H9 (cell line): ENCODE data around the gene ACSM4. TPM values are rescaled to one million over a fixed set of nuclear protein-coding genes. Genes with fewer than 3 reads are reported as not detected.

Experiments
- DNase-seq: peaks from one replicate; pipeline ENCODE4 v3.0.0-alpha.2; 2017
- H2AFZ ChIP-seq: one replicate; pipeline ENCODE4 v1.6.1; 2013; ENCODE audit warnings: mild to moderate bottlenecking, low read length, control low read depth, moderate library complexity
- H2AK5ac ChIP-seq: 2 replicates; pipeline ENCODE4 v1.6.1; 2013; ENCODE audit warnings: low read length, control low read depth, mixed read lengths; ENCODE audit not compliant: insufficient read length
- H2BK120ac ChIP-seq: one replicate; pipeline ENCODE4 v1.6.1; 2013; ENCODE audit warnings: low read depth, mild to moderate bottlenecking, low read length, control low read depth, inconsistent platforms; ENCODE audit not compliant: poor library complexity, severe bottlenecking
- H2BK12ac ChIP-seq: 2 replicates; pipeline ENCODE4 v1.6.1; 2013; ENCODE audit warnings: low read length, control low read depth, mixed read lengths, low read depth; ENCODE audit not compliant: insufficient read length
- H2BK15ac ChIP-seq: 2 replicates; pipeline ENCODE4 v1.6.1; 2013; ENCODE audit warnings: low read depth, low read length, control low read depth
- H2BK20ac ChIP-seq: one replicate; pipeline ENCODE4 v1.6.1; 2013; ENCODE audit warnings: low read depth, mild to moderate bottlenecking, low read length, control low read depth, inconsistent platforms; ENCODE audit not compliant: poor library complexity, severe bottlenecking
- H2BK5ac ChIP-seq: 2 replicates; pipeline ENCODE4 v1.6.1; 2013; ENCODE audit warnings: low read length, control low read depth, mixed read lengths; ENCODE audit not compliant: insufficient read length
- H3K14ac ChIP-seq: 2 replicates; pipeline ENCODE4 v1.6.1; 2013; ENCODE audit warnings: low read length, control low read depth; ENCODE audit not compliant: insufficient read depth
- H3K18ac ChIP-seq: 2 replicates; pipeline ENCODE4 v1.6.1; 2013; ENCODE audit warnings: low read depth, mild to moderate bottlenecking, mixed read lengths, low read length, control low read depth; ENCODE audit not compliant: insufficient read length
- H3K23ac ChIP-seq: 2 replicates; pipeline ENCODE4 v1.6.1; 2013; ENCODE audit warnings: low read length, control low read depth, mixed read lengths, low read depth; ENCODE audit not compliant: insufficient read length
- H3K23me2 ChIP-seq: 2 replicates; pipeline ENCODE4 v1.6.1; 2013; ENCODE audit warnings: low read depth, mild to moderate bottlenecking, mixed read lengths, low read length, control low read depth; ENCODE audit not compliant: insufficient read length, poor library complexity, severe bottlenecking
- H3K27ac ChIP-seq: 2 replicates; pipeline ENCODE4 v1.5.1; 2013; ENCODE audit warnings: low read length, control low read depth, mixed read lengths, low read depth; ENCODE audit not compliant: insufficient read length
- H3K27me3 ChIP-seq: 2 replicates; pipeline ENCODE4 v1.6.1; 2013; ENCODE audit warnings: low read length, control low read depth, inconsistent platforms; ENCODE audit not compliant: insufficient read depth
- H3K4ac ChIP-seq: 2 replicates; pipeline ENCODE4 v1.6.1; 2013; ENCODE audit warnings: low read depth, mild to moderate bottlenecking, control low read depth, inconsistent platforms, low read length, moderate library complexity
- H3K4me1 ChIP-seq: 2 replicates; pipeline ENCODE4 v1.6.1; 2013; ENCODE audit warnings: low read length, control low read depth, inconsistent platforms; ENCODE audit not compliant: insufficient read depth
- H3K4me2 ChIP-seq: 2 replicates; pipeline ENCODE4 v1.6.1; 2013; ENCODE audit warnings: low read length, control low read depth, mixed read lengths; ENCODE audit not compliant: insufficient read length, insufficient read depth
- H3K56ac ChIP-seq: 2 replicates; pipeline ENCODE4 v1.6.1; 2013; ENCODE audit warnings: low read depth, mild to moderate bottlenecking, mixed read lengths, low read length, control low read depth; ENCODE audit not compliant: insufficient read length
- H3K79me1 ChIP-seq: 2 replicates; pipeline ENCODE4 v1.6.1; 2013; ENCODE audit warnings: low read depth, mild to moderate bottlenecking, moderate library complexity, low read length, control low read depth, inconsistent platforms; ENCODE audit not compliant: insufficient read depth, poor library complexity, severe bottlenecking
- H3K79me2 ChIP-seq: 2 replicates; pipeline ENCODE4 v1.6.1; 2013; ENCODE audit warnings: low read length, control low read depth, inconsistent platforms; ENCODE audit not compliant: insufficient read depth
- H3K9ac ChIP-seq: 2 replicates; pipeline ENCODE4 v1.6.1; 2013; ENCODE audit warnings: low read length, control low read depth, mixed read lengths; ENCODE audit not compliant: insufficient read length; ENCODE audit errors: extremely low read depth
- H3K9me3 ChIP-seq: one replicate; pipeline ENCODE4 v1.6.1; 2013; ENCODE audit warnings: low read depth, low read length, inconsistent platforms; ENCODE audit not compliant: control insufficient read depth
- H3T11ph ChIP-seq: one replicate; pipeline ENCODE4 v1.6.1; 2013; ENCODE audit warnings: mild to moderate bottlenecking, low read length, control low read depth, inconsistent platforms
- H4K20me1 ChIP-seq: one replicate; pipeline ENCODE4 v1.6.1; 2013; ENCODE audit not compliant: control insufficient read depth, insufficient read length, insufficient read depth
- H4K5ac ChIP-seq: 2 replicates; pipeline ENCODE4 v1.6.1; 2013; ENCODE audit warnings: low read depth, mild to moderate bottlenecking, mixed read lengths, low read length, control low read depth; ENCODE audit not compliant: insufficient read length
- H4K8ac ChIP-seq: replicated peaks from 2 replicates; pipeline ENCODE4 v1.6.1; 2013; ENCODE audit warnings: low read length, control low read depth, mixed read lengths, low read depth; ENCODE audit not compliant: insufficient read length
- H4K91ac ChIP-seq: 2 replicates; pipeline ENCODE4 v1.6.1; 2013; ENCODE audit warnings: low read depth, mild to moderate bottlenecking, moderate library complexity, mixed read lengths, low read length, control low read depth; ENCODE audit not compliant: insufficient read length
- H3K27ac Mint-ChIP-seq, 3 experiments: 2 replicates in 2 of 3; 3 replicates in 1 of 3; pipeline ENCODE4 v1.8.0; 2020 to 2021; ENCODE audit warnings: mixed read lengths in 3 of 3, mild to moderate bottlenecking in 1 of 3, moderate library complexity in 1 of 3
- H3K27me3 Mint-ChIP-seq: 2 replicates; pipeline ENCODE4 v1.8.0; 2021; ENCODE audit warnings: low read depth, mild to moderate bottlenecking, moderate library complexity, mixed read lengths
- H3K36me3 Mint-ChIP-seq, 3 experiments: 2 replicates in 2 of 3; 3 replicates in 1 of 3; pipeline ENCODE4 v1.8.0; 2020 to 2021; ENCODE audit warnings: low read depth in 3 of 3, mixed read lengths in 3 of 3; ENCODE audit not compliant: insufficient read depth in 1 of 3
- H3K4me1 Mint-ChIP-seq, 2 experiments: 2 replicates each; pipeline ENCODE4 v1.8.0; 2020; ENCODE audit warnings: mixed read lengths in 2 of 2
- H3K4me3 Mint-ChIP-seq, 2 experiments: 2 replicates in 1 of 2; 3 replicates in 1 of 2; pipeline ENCODE4 v1.8.0; 2020 to 2021; ENCODE audit warnings: mild to moderate bottlenecking in 2 of 2, mixed read lengths in 2 of 2, moderate library complexity in 1 of 2
- H3K9me3 Mint-ChIP-seq, 2 experiments: 2 replicates in 1 of 2; 3 replicates in 1 of 2; pipeline ENCODE4 v1.8.0; 2020; ENCODE audit warnings: mild to moderate bottlenecking in 2 of 2, mixed read lengths in 2 of 2, moderate library complexity in 1 of 2
- WGBS: extraction: QIAGEN DNeasy Blood & Tissue Kit; methylation state at CpG from one replicate; pipeline ENCODE4 v1.1.7; 2013; ENCODE audit warnings: missing lambda C conversion rate, low lambda C conversion rate, mixed read lengths; ENCODE audit not compliant: insufficient read length; ENCODE audit errors: extremely low coverage; 5-methylcytosine and 5-hydroxymethylcytosine counted together
- total RNA-seq: library from RNA; stranded (reverse); gene quantifications from 2 replicates; pipeline ENCODE4 v1.2.1, GENCODE V29; 2021
- TF ChIP-seq, protein P1 (sequence below): fragments of 200-600 bp; sonication (generic); conservative IDR thresholded peaks from 3 replicates; pipeline ENCODE4 v1.8.0; 2021; ENCODE audit warnings: antibody characterized with exemption, mild to moderate bottlenecking

ACSM4 gene
- total RNA-seq, 1 experiment from 2014 or later, result not detected

DNA sequence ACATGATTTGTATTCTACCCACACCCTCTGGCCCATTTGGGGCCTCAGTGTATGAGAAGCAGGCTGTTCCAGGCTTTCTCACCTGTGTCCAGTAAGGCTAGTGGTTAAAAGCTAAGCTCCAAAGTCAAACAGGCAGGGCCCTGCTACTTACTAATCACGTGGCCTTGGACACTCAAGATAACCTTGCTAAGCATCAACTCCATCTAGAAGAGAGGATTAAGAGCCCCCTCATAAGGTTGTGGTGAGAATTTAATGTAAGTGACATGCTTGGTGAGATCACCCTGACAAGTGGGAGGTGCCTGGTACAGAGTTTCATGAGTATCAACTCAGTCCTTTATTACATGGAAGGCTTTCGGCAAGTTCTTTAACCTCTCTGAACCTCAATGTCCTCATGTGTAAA is 17.8 kb downstream of the ACSM4 start:
- no peaks in the 10 kb centered on the region for H3K9me3 ChIP-seq
- H2BK20ac ChIP-seq, result no peak overlapping the region
- no peak overlapping the region for H3K14ac ChIP-seq
- H3K4me1 ChIP-seq, result no peaks in the 10 kb centered on the region
- no CpG with 5 or more reads among the region's 2 CpGs for WGBS
- no peak for DNase-seq
- no peak overlapping the region for H3K18ac ChIP-seq
- H3K36me3 Mint-ChIP-seq, result peaks cover 2 to 18% (median 4%) of the 10 kb centered on the region in 3 experiments; a peak in 5 of 7 replicates
- no peak overlapping the region for H3K27ac Mint-ChIP-seq
- no peak overlapping the region for H3K23ac ChIP-seq
- no peak overlapping the region for H4K5ac ChIP-seq
- no peaks in the 10 kb centered on the region for H3K4me1 Mint-ChIP-seq
- H3K4me2 ChIP-seq, result no peak overlapping the region
- no peaks in the 10 kb centered on the region for H3K79me1 ChIP-seq
- no peak overlapping the region for H4K91ac ChIP-seq
- H3K9ac ChIP-seq, result no peak overlapping the region
- no peaks in the 10 kb centered on the region for H4K20me1 ChIP-seq
- no peak overlapping the region for H3K27ac ChIP-seq
- H2BK15ac ChIP-seq, result no peak overlapping the region
- TF ChIP-seq, protein P1, sequence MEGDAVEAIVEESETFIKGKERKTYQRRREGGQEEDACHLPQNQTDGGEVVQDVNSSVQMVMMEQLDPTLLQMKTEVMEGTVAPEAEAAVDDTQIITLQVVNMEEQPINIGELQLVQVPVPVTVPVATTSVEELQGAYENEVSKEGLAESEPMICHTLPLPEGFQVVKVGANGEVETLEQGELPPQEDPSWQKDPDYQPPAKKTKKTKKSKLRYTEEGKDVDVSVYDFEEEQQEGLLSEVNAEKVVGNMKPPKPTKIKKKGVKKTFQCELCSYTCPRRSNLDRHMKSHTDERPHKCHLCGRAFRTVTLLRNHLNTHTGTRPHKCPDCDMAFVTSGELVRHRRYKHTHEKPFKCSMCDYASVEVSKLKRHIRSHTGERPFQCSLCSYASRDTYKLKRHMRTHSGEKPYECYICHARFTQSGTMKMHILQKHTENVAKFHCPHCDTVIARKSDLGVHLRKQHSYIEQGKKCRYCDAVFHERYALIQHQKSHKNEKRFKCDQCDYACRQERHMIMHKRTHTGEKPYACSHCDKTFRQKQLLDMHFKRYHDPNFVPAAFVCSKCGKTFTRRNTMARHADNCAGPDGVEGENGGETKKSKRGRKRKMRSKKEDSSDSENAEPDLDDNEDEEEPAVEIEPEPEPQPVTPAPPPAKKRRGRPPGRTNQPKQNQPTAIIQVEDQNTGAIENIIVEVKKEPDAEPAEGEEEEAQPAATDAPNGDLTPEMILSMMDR, result no peak
- no peak overlapping the region for H2AFZ ChIP-seq
- H3K9me3 Mint-ChIP-seq, result peaks cover 8 to 13% of the 10 kb centered on the region in 2 experiments; a peak in 4 of 5 replicates
- H2BK120ac ChIP-seq, result no peak overlapping the region
- H3K23me2 ChIP-seq, result no peaks in the 10 kb centered on the region
- no peak overlapping the region for H3K56ac ChIP-seq
- H3K4ac ChIP-seq, result no peak overlapping the region
- H3K27me3 ChIP-seq, result no peaks in the 10 kb centered on the region
- no peak overlapping the region for H2BK5ac ChIP-seq
- H3T11ph ChIP-seq, result no peak overlapping the region
- H4K8ac ChIP-seq, result no peak overlapping the region
- no peaks in the 10 kb centered on the region for H3K79me2 ChIP-seq
- no peak overlapping the region for H2AK5ac ChIP-seq
- no peak overlapping the region for H3K4me3 Mint-ChIP-seq
- no peak overlapping the region for H2BK12ac ChIP-seq
- H3K27me3 Mint-ChIP-seq, result no peaks in the 10 kb centered on the region
